Activated naive CD4-positive, alpha-beta T cell treated with anti-CD3 and anti-CD28 coated beads for 36 hours (primary cell): Measurements from ENCODE around the gene SLC28A1. TPM values are rescaled to one million over a fixed set of nuclear protein-coding genes. Genes with fewer than 3 reads are reported as not detected.

Experiments
- CTCF ChIA-PET: fragments of 350-600 bp; sonication (Branson Sonifier 250); formaldehyde crosslinking; loops from one replicate; lab custom pipeline; 2021; ENCODE audit warnings: antibody characterized with exemption; lab: Charles Lee
- DNase-seq: peaks from one replicate; pipeline ENCODE4 v3.0.0-alpha.2; 2020
- H3K27ac Mint-ChIP-seq: one replicate; pipeline ENCODE4 v1.8.0; 2021; ENCODE audit warnings: mild to moderate bottlenecking, mixed read lengths
- H3K27me3 Mint-ChIP-seq: one replicate; pipeline ENCODE4 v1.8.0; 2021; ENCODE audit warnings: low read depth, mixed read lengths
- H3K36me3 Mint-ChIP-seq: one replicate; pipeline ENCODE4 v1.8.0; 2021; ENCODE audit warnings: low read depth, mixed read lengths
- H3K4me1 Mint-ChIP-seq: one replicate; pipeline ENCODE4 v1.8.0; 2021; ENCODE audit warnings: low read depth, mixed read lengths
- H3K4me3 Mint-ChIP-seq: one replicate; pipeline ENCODE4 v1.8.0; 2021; ENCODE audit warnings: mild to moderate bottlenecking, moderate library complexity, mixed read lengths
- H3K9me3 Mint-ChIP-seq: one replicate; pipeline ENCODE4 v1.8.0; 2021; ENCODE audit warnings: mixed read lengths
- intact Hi-C: fragments of 100-400 bp; cut with micrococcal nuclease; formaldehyde crosslinking; loops from one replicate; pipeline ENCODE4 v1.15.1; 2023
- total RNA-seq, 2 experiments: library from RNA; stranded (reverse); gene quantifications; one replicate each; pipeline ENCODE4 v1.2.3, GENCODE V29; 2021

SLC28A1 gene
- total RNA-seq, 2 experiments from 2014 or later: not detected

GRCh38 chr15:84951736-84952135 is 67.3 kb downstream of the SLC28A1 start:
- intact Hi-C loops: no loop called here
- Mint-ChIP-seq H3K27me3 (peaks cover 4% of the 10 kb centered on the region), H3K36me3 (no peaks in the 10 kb centered on the region), H3K4me1 (peaks cover 4% of the 10 kb centered on the region), H3K9me3 (no peaks in the 10 kb centered on the region), H3K27ac (no peak overlapping the region), H3K4me3 (no peak overlapping the region)
- CTCF ChIA-PET: interaction anchor here (2.3 kb wide), 1 partner anchor 93 kb away, joined by 8 read pairs; no protein-coding TSS in a partner anchor
- DNase-seq: no peak

GRCh38 chr15:84953136-84953535 is 68.7 kb downstream of the SLC28A1 start:
- Mint-ChIP-seq H3K36me3 (no peaks in the 10 kb centered on the region), H3K4me1 (peaks cover 4% of the 10 kb centered on the region), H3K9me3 (no peaks in the 10 kb centered on the region), H3K27ac (no peak overlapping the region), H3K4me3 (no peak overlapping the region), H3K27me3 (peaks cover 4% of the 10 kb centered on the region)
- CTCF ChIA-PET: interaction anchor here (0.9 to 1.5 kb wide), 2 partner anchors 16 to 91 kb away, joined by 3 to 11 read pairs; no protein-coding TSS in a partner anchor
- intact Hi-C loops: no loop called here
- no peak for DNase-seq

- no peaks in the 10 kb centered on the region for H3K9me3 Mint-ChIP-seq
- intact Hi-C loops: no loop called here
- CTCF ChIA-PET: interaction anchor here (0.6 to 1.5 kb wide), 3 partner anchors 17 to 124 kb away, joined by 3 to 11 read pairs (median 3); no protein-coding TSS in a partner anchor
- no peak overlapping the region for H3K27ac Mint-ChIP-seq
- no peak overlapping the region for H3K4me3 Mint-ChIP-seq
- DNase-seq: no peak
- no peaks in the 10 kb centered on the region for H3K36me3 Mint-ChIP-seq
- H3K27me3 Mint-ChIP-seq: peaks cover 4% of the 10 kb centered on the region
- peaks cover 4% of the 10 kb centered on the region for H3K4me1 Mint-ChIP-seq
These were observed 69.3 kb downstream of the SLC28A1 start for GRCh38 chr15:84953726-84954125.

- Mint-ChIP-seq H3K27ac (no peak overlapping the region), H3K4me1 (peaks cover 8% of the 10 kb centered on the region), H3K4me3 (no peak overlapping the region), H3K27me3 (peaks cover 4% of the 10 kb centered on the region), H3K36me3 (no peaks in the 10 kb centered on the region), H3K9me3 (no peaks in the 10 kb centered on the region)
- CTCF ChIA-PET: interaction anchor here (0.6 to 1.3 kb wide), 7 partner anchors 15 to 214 kb away, joined by 3 to 6 read pairs (median 4); no protein-coding TSS in a partner anchor
- intact Hi-C loops: loop anchor here (1.0 kb wide), 2 partner anchors 89 to 214 kb away; no protein-coding TSS in a partner anchor
- DNase-seq: peak; percentile 69
These were observed 70.8 kb downstream of the SLC28A1 start for GRCh38 chr15:84955089-84955848.

- Mint-ChIP-seq H3K36me3 (no peaks in the 10 kb centered on the region), H3K4me1 (peaks cover 8% of the 10 kb centered on the region), H3K27me3 (peaks cover 4% of the 10 kb centered on the region), H3K4me3 (no peak overlapping the region), H3K27ac (no peak overlapping the region), H3K9me3 (no peaks in the 10 kb centered on the region)
- intact Hi-C loops: no loop called here
- no peak for DNase-seq
- CTCF ChIA-PET: interaction anchor here (2.1 to 2.3 kb wide), 2 partner anchors 87 to 89 kb away, joined by 9 to 10 read pairs; no protein-coding TSS in a partner anchor
These were observed 71.7 kb downstream of the SLC28A1 start for GRCh38 chr15:84956199-84956598.

GRCh38 chr15:84960391-84961113 is 76.1 kb downstream of the SLC28A1 start:
- H3K27ac Mint-ChIP-seq: no peak overlapping the region
- H3K4me1 Mint-ChIP-seq: peaks cover 8% of the 10 kb centered on the region
- no peaks in the 10 kb centered on the region for H3K9me3 Mint-ChIP-seq
- CTCF ChIA-PET: no interaction called here
- intact Hi-C loops: no loop called here
- H3K36me3 Mint-ChIP-seq: no peaks in the 10 kb centered on the region
- no peak overlapping the region for H3K4me3 Mint-ChIP-seq
- no peak for DNase-seq
- H3K27me3 Mint-ChIP-seq: peaks cover 7% of the 10 kb centered on the region

GRCh38 chr15:84961114-84961452 is 76.6 kb downstream of the SLC28A1 start:
- H3K36me3 Mint-ChIP-seq: no peaks in the 10 kb centered on the region
- no peak overlapping the region for H3K4me3 Mint-ChIP-seq
- H3K27ac Mint-ChIP-seq: no peak overlapping the region
- H3K4me1 Mint-ChIP-seq: peaks cover 4% of the 10 kb centered on the region
- H3K27me3 Mint-ChIP-seq: peaks cover 4% of the 10 kb centered on the region
- H3K9me3 Mint-ChIP-seq: no peaks in the 10 kb centered on the region
- CTCF ChIA-PET: interaction anchor here (1.0 kb wide), 1 partner anchor 83 kb away, joined by 3 read pairs; no protein-coding TSS in a partner anchor
- no peak for DNase-seq
- intact Hi-C loops: no loop called here

- Mint-ChIP-seq H3K9me3 (peaks cover 2% of the 10 kb centered on the region), H3K27ac (no peak overlapping the region), H3K4me3 (no peak overlapping the region), H3K4me1 (peaks cover 4% of the 10 kb centered on the region), H3K36me3 (no peaks in the 10 kb centered on the region), H3K27me3 (peaks cover 3% of the 10 kb centered on the region)
- DNase-seq: no peak
- CTCF ChIA-PET: interaction anchor here (1.0 kb wide), 1 partner anchor 82 kb away, joined by 3 read pairs; no protein-coding TSS in a partner anchor
- intact Hi-C loops: no loop called here
These were observed 77.2 kb downstream of the SLC28A1 start for GRCh38 chr15:84961707-84962106.

GRCh38 chr15:84962955-84963354 is 78.5 kb downstream of the SLC28A1 start:
- Mint-ChIP-seq H3K4me3 (no peak overlapping the region), H3K27me3 (peaks cover 3% of the 10 kb centered on the region), H3K36me3 (no peaks in the 10 kb centered on the region), H3K9me3 (peaks cover 2% of the 10 kb centered on the region), H3K27ac (no peak overlapping the region), H3K4me1 (peaks cover 4% of the 10 kb centered on the region)
- CTCF ChIA-PET: no interaction called here
- no peak for DNase-seq
- intact Hi-C loops: no loop called here

GRCh38 chr15:84967380-84967779 is 82.9 kb downstream of the SLC28A1 start:
- intact Hi-C loops: no loop called here
- Mint-ChIP-seq H3K36me3 (no peaks in the 10 kb centered on the region), H3K27ac (no peak overlapping the region), H3K4me1 (no peaks in the 10 kb centered on the region), H3K27me3 (peaks cover 3% of the 10 kb centered on the region), H3K9me3 (peaks cover 2% of the 10 kb centered on the region), H3K4me3 (no peak overlapping the region)
- no peak for DNase-seq
- CTCF ChIA-PET: no interaction called here

GRCh38 chr15:84968301-84968700 is 83.8 kb downstream of the SLC28A1 start:
- no peak for DNase-seq
- intact Hi-C loops: no loop called here
- H3K4me3 Mint-ChIP-seq: no peak overlapping the region

GRCh38 chr15:84969257-84969656 is 84.8 kb downstream of the SLC28A1 start:
- Mint-ChIP-seq H3K4me1 (no peaks in the 10 kb centered on the region), H3K9me3 (peaks cover 2% of the 10 kb centered on the region), H3K27ac (no peak overlapping the region), H3K27me3 (peaks cover 3% of the 10 kb centered on the region), H3K36me3 (no peaks in the 10 kb centered on the region), H3K4me3 (no peak overlapping the region)
- CTCF ChIA-PET: no interaction called here
- intact Hi-C loops: no loop called here
- no peak for DNase-seq

More at GRCh38 chr15:84968301-84968700, 83.8 kb downstream of the SLC28A1 start:
- CTCF ChIA-PET: no interaction called here
- no peaks in the 10 kb centered on the region for H3K4me1 Mint-ChIP-seq
- H3K9me3 Mint-ChIP-seq: peaks cover 2% of the 10 kb centered on the region
- peaks cover 3% of the 10 kb centered on the region for H3K27me3 Mint-ChIP-seq
- no peaks in the 10 kb centered on the region for H3K36me3 Mint-ChIP-seq
- H3K27ac Mint-ChIP-seq: no peak overlapping the region
